ENCODE measurements around the gene RAP2C.
"Not testable (repeated sequence)": the region's sequence is repeated elsewhere in the genome, so short reads cannot be mapped to it uniquely, and the experiment has no call there.

RAP2C gene

GRCh38 chrX:132193872-132194574, 25.2 kb downstream of the RAP2C start:
- FAIRE-seq = no peak

- no peak for FAIRE-seq
These were observed 27.3 kb downstream of the RAP2C start for GRCh38 chrX:132191938-132192337.

DNA sequence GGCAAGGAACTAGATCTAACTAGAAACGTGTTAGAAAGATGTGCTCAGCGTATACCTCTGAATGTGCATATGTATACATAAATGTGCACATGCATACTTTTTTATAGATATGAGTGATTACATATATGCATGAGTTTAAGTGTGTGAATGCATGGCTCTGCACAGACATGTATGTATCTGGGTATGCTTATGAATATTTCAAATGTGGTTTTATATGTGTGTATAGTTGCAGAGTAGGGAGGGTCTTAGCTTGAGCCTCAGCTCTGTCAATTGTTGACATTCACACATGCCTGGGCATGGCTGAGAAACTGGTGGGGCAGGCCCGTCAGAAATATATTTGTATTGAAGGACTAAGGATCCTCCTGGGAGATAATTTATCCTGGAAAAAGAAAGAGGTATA, 31.1 kb downstream of the RAP2C start:
- FAIRE-seq = no peak

DNA sequence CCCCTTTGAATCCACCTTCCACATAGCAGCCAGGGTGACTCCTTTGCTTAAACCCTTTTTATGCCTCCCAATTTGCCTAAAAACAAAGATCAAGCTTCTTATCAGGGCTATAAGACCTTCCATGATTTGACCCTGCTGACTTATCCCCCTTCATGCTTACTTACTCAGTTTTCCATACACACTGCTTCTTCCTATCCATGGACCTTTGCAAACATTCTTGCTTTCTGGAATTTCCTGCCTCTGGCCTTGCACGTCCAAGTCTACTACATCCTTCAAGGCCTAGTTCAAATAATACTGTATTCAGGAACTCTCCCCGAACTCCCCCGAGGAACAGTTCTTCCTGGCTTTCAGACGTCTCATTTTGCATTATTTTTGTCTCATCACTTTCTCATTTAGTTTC, 31.8 kb downstream of the RAP2C start:
- FAIRE-seq = no peak

DNA sequence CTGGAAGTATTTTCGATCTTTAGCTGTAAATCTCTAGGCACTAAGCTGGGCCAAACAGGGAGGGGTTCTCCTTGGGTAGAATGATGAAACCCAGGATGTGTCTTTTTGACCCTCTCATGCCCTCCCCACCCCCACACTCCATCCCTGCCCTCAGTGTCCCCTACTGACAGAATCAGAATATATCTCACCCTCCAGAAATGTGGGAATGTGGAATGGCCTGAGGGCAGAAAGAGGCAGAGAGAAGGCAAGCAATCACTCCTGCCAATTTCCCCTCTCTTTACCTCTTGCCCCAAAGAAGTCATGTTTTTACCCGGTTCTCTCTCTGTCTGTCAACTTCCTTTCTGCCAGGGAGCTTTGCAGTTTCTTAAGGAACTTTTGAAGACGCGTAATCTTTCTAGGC, 34.4 kb downstream of the RAP2C start:
- FAIRE-seq = no peak

GRCh38 chrX:132181364-132181763, 37.9 kb downstream of the RAP2C start:
- FAIRE-seq = no peak

GRCh38 chrX:132180929-132181328, 38.3 kb downstream of the RAP2C start:
- no peak for FAIRE-seq

DNA sequence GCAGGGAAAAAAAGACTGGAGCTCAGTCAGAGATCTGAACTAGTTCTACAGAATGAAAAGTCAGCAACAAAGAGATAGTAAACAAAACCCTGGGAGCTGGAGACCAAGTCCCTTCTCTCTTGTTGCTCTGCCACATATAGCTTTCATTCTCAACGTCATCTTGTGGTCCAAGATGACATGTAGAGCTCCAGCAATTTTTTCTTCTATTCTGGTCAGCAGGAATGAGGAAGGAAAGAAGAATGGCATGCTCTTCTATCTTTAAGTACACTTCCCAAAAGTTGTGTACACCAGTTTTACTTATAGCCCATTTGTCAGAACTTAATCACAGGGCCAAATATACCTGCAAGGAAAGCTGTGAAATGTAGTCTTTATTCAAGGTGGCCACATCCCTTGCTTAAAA, 45.6 kb downstream of the RAP2C start:
- FAIRE-seq = no peak

DNA sequence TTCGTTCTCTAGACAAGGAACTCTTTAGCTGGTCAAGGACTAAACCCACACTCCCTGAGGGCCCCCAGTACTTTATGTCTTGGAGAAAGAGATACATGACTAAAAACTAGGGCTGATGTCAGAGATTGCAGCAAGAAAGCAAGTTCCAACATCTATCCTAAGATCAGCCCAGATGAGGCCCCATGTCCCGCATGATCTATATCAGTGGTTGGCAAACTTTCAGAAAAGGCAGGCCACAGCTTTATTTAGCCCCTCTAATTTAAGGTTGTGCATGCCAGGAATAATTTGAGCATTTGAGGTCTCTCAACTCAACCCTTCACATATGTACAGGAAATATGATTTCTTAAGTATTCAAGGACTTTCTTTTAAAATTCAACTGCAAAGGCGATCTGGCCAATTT, 47.4 kb downstream of the RAP2C start:
- no peak for FAIRE-seq

- no peak for FAIRE-seq
These were observed 47.8 kb downstream of the RAP2C start for GRCh38 chrX:132171478-132171877.

GRCh38 chrX:132169554-132169953, 49.7 kb downstream of the RAP2C start:
- no peak for FAIRE-seq

DNA sequence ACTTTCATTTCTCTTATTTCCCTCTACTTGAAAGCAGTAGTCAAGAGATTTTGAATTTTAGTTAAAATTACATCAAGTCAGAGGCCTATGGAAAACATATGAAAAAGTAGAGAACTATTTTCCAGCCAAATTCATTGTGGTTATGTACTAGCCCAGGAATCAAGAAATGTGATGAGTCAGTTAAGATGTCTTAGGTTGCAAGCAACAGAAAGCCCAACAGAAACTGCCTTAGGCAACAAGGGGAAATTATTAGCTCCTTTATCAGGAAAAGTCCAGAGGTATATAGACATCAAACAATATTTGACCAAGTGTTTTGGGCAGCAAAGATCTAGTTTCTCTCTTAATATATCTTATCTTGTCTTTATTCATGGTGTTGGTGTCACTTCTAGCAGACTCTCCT, 53.6 kb downstream of the RAP2C start:
- FAIRE-seq = no peak

- FAIRE-seq = no peak
These were observed 54.2 kb downstream of the RAP2C start for GRCh38 chrX:132165005-132165404.

DNA sequence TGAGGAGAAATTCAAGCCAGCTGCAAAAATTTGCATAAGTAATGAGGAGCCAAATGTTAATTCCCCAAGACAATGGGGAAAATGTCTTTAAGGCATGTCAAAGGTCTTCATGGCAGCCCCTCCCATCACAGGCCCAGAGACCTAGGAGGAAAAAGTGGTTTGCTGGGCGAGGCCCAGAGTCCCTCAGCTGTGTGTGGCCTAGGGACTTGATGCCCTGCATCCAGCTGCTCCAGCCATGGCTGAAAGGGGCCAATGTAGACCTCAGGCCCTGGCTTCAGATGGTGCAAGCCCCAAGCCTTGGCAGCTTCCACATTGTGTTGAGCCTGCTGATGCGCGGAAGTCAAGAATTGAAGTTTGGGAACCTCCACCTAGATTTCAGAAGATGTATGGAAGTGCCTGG, 56.2 kb downstream of the RAP2C start:
- FAIRE-seq = not testable (repeated sequence)

- no peak for FAIRE-seq
These were observed 66.1 kb downstream of the RAP2C start for GRCh38 chrX:132153166-132153565.

All from endometrium (tissue), 2 donors.